Heart left ventricle (tissue), 16 donors: ENCODE results near the gene C16orf89. TPM values are rescaled to one million over a fixed set of nuclear protein-coding genes. Genes with fewer than 3 reads are reported as not detected.

Experiments
- ATAC-seq, 4 donors: fragments of 200-7000 bp; cut with Tn5 transposase; one replicate each; pipeline ENCODE4 v1.9.1; 2020 to 2022; ENCODE audit warnings: moderate library complexity in 4 of 4, mild to moderate bottlenecking in 3 of 4, moderate number of reproducible peaks in 1 of 4
- DNase-seq, 5 donors: peaks; one replicate each; pipeline ENCODE4 v3.0.0-alpha.2; 2020
- H3K27ac ChIP-seq, 12 donors: fragments of 200-600 bp; sonication (generic) in 4 of 12; one replicate each; pipeline versions ENCODE4 v1.5.0 to v1.8.0; 2016 to 2022; ENCODE audit warnings: mild to moderate bottlenecking in 2 of 12
- H3K27me3 ChIP-seq, 9 donors: fragments of 200-600 bp; sonication (generic) in 2 of 9; one replicate each; pipeline versions ENCODE4 v1.5.1 to v1.8.0; 2016 to 2022; ENCODE audit warnings: mild to moderate bottlenecking in 3 of 9
- H3K36me3 ChIP-seq, 9 donors: fragments of 200-600 bp; sonication (generic) in 2 of 9; one replicate each; pipeline versions ENCODE4 v1.5.0 to v1.8.0; 2018 to 2022; ENCODE audit warnings: mild to moderate bottlenecking in 2 of 9
- H3K4me1 ChIP-seq, 12 donors: fragments of 200-600 bp; sonication (generic) in 4 of 12; one replicate each; pipeline versions ENCODE4 v1.5.0 to v1.8.0; 2016 to 2022; ENCODE audit warnings: mild to moderate bottlenecking in 3 of 12
- H3K4me3 ChIP-seq, 12 donors: fragments of 200-600 bp; sonication (generic) in 4 of 12; one replicate each; pipeline versions ENCODE4 v1.5.0 to v1.8.0; 2017 to 2022; ENCODE audit warnings: mild to moderate bottlenecking in 9 of 12, moderate library complexity in 4 of 12
- H3K9me3 ChIP-seq, 12 donors: fragments of 200-600 bp; sonication (generic) in 4 of 12; one replicate each; pipeline versions ENCODE4 v1.5.0 to v1.8.0; 2016 to 2022; ENCODE audit warnings: mild to moderate bottlenecking in 1 of 12
- CTCF ChIP-seq, 12 donors: fragments of 200-600 bp; sonication (generic) in 4 of 12; IDR thresholded peaks; one replicate each; pipeline versions ENCODE4 v1.5.0 to v1.8.0; 2018 to 2022; ENCODE audit warnings: antibody characterized with exemption in 12 of 12, mild to moderate bottlenecking in 5 of 12
- POLR2A ChIP-seq, 2 donors: fragments of 450-650 bp; IDR thresholded peaks; one replicate each; pipeline ENCODE4 v1.6.1; 2017; ENCODE audit warnings: antibody characterized with exemption in 2 of 2, mild to moderate bottlenecking in 2 of 2, moderate library complexity in 2 of 2
- WGBS, 4 donors: extraction: QIAGEN DNeasy Blood & Tissue Kit in 2 of 4; methylation state at CpG; one replicate each; pipeline versions ENCODE4 v1.1.5 to v1.1.7; 2013 to 2018; 5-methylcytosine and 5-hydroxymethylcytosine counted together
- intact Hi-C, 10 donors: fragments of 100-400 bp; cut with DNase I; formaldehyde crosslinking; loops; one replicate each; pipeline versions ENCODE4 v1.11.1 to v1.14.2; 2022
- polyA plus RNA-seq, 2 donors: library from polyadenylated mRNA; stranded (reverse); fragments of 200-250 nt; gene quantifications; one replicate each; pipeline ENCODE4 v1.2.3, GENCODE V29; 2013
- total RNA-seq, 9 donors: library from RNA; depleted of rRNA in 2 of 9; stranded (reverse); fragments of >200 nt in 2 of 9; fragmentation: NEBNext Ultra II Directional in 3 of 9; extraction: Animal tissue kit (Norgen Biotek cat#: 25700) in 3 of 9; gene quantifications; one replicate each; pipeline versions ENCODE4 v1.1.0 to v1.2.4, GENCODE V29; 2016 to 2023
- donor health status: ischemic (EF 13 %, LVEDD 7.1; RV severe dilation, severe dysfunction).
- donor health status: healthy with polysubstance abuse.
- donor health status: DM: no; HTN: yes; CAD: no.
- donor health status: DM: no; HTN: no; CAD: no.
- donor health status: ischemic (EF 25% LVEDD 6.9; RV normal size, moderate dysfunction).
- donor health status: ischemic (EF 25% LVEDD 5.7; RV mildly dilated, moderate dysfunction).
- donor health status: healthy.
- donor health status: DM: yes; HTN: yes; CAD: no.
- donor health status: ischemic (EF 35%, LVEDD 5.7; RV mildly dilated, moderate dysfunction).
- donor health status: nonischemic (EF 11% LVEDD 7.7; RV severe dilation, severe dysfunction).
- donor health status: DM: yes; HTN: yes; CAD: no.
- donor health status: PGD.
- donor health status: ischemic (EF 29% LVEDD 5.4; RV normal size, mild dysfunction).
- donor health status: nonischemic (EF 23%, LVEDD 6.1; RV moderate dilation, normal function).

The C16orf89 gene
- total and polyA plus RNA-seq, 11 donors, result 0.26 to 38.4 (median 6.3) TPM

DNA sequence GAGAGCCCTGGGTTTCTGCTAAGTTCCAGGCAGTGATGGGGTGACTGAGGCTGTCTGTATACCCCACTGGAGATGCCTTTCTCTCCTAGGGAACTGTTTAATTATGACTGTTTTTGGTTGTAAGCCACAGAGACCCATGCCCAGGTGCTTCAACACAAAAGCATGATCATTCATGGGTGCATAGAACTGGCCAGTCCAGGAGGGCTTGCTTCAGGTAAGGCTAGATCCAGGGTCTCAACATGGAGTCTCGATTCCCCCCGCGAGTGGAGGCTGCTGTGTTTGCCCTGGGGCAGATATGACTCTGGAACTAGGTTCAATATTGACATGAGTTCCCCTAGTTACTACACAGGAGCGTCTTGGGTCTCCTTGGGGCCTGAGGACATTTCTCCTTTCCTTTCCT is 49.9 kb downstream of the C16orf89 start:
- H3K27me3 ChIP-seq, result no peaks in the 10 kb centered on the region
- H3K9me3 ChIP-seq, result no peaks in the 10 kb centered on the region
- no peak overlapping the region for H3K27ac ChIP-seq
- H3K36me3 ChIP-seq, result no peaks in the 10 kb centered on the region
- ATAC-seq (no peak), DNase-seq (no peak)
- intact Hi-C loops, result no loop called here
- TF ChIP-seq CTCF (IDR thresholded peaks at IDR 0.05) (no peak), POLR2A (IDR thresholded peaks at IDR 0.05) (no peak)
- WGBS, 4 donors, result 85 to 98% (median 88%) methylated on average over 4 of the region's 4 CpGs
- peaks cover 0 to 5% (median 0%) of the 10 kb centered on the region in 12 donors for H3K4me1 ChIP-seq
- no peak overlapping the region for H3K4me3 ChIP-seq

- intact Hi-C loops, result no loop called here
- no peak overlapping the region for H3K4me3 ChIP-seq
- no peaks in the 10 kb centered on the region for H3K9me3 ChIP-seq
- H3K36me3 ChIP-seq, result no peaks in the 10 kb centered on the region
- DNase-seq (no peak), ATAC-seq (no peak)
- WGBS, 4 donors, result 52 to 74% (median 60%) methylated on average over 4 of the region's 4 CpGs
- H3K4me1 ChIP-seq, result peaks cover 0 to 5% (median 0%) of the 10 kb centered on the region in 12 donors
- no peak for TF ChIP-seq CTCF (IDR thresholded peaks at IDR 0.05)
- no peak for TF ChIP-seq POLR2A (IDR thresholded peaks at IDR 0.05)
- H3K27me3 ChIP-seq, result no peaks in the 10 kb centered on the region
- H3K27ac ChIP-seq, result no peak overlapping the region
Measured at GRCh38 chr16:5015351-5015750, 50.4 kb downstream of the C16orf89 start.

DNA sequence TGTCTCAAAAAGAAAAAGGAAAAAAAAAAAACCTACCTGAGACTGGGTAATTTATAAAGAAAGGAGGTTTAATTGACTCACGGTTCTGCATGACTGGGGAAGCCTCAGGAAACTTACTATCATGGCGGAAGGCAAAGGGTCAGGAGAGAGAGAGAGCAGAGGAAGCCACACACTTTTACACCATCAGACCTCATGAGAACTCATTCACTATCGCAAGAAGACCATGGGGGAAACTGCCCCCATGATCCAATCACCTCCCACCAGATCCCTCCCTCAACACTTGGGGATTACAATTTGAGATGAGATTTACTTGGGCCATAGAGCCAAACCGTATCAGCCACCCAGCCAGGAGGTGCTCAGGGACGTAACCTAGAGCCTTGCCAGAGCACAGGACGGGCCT is 52.9 kb downstream of the C16orf89 start:
- H3K4me1 ChIP-seq, result no peaks in the 10 kb centered on the region
- TF ChIP-seq POLR2A (IDR thresholded peaks at IDR 0.05) (no peak), CTCF (IDR thresholded peaks at IDR 0.05) (no peak)
- intact Hi-C loops, result no loop called here
- no peak overlapping the region for H3K4me3 ChIP-seq
- no peak overlapping the region for H3K27ac ChIP-seq
- H3K9me3 ChIP-seq, result no peaks in the 10 kb centered on the region
- ATAC-seq (no peak), DNase-seq (no peak)
- no peaks in the 10 kb centered on the region for H3K27me3 ChIP-seq
- peaks cover 0 to 14% (median 0%) of the 10 kb centered on the region in 9 donors for H3K36me3 ChIP-seq
- WGBS, 4 donors, result 67 to 81% (median 75%) methylated on average over 6 of the region's 6 CpGs

GRCh38 chr16:5011637-5012036 is 54.1 kb downstream of the C16orf89 start:
- H3K4me1 ChIP-seq, result peaks cover 0 to 3% (median 0%) of the 10 kb centered on the region in 12 donors
- no peaks in the 10 kb centered on the region for H3K27me3 ChIP-seq
- TF ChIP-seq CTCF (IDR thresholded peaks at IDR 0.05) (no peak), POLR2A (IDR thresholded peaks at IDR 0.05) (no peak)
- intact Hi-C loops, result no loop called here
- no peak for ATAC-seq
- H3K9me3 ChIP-seq, result no peaks in the 10 kb centered on the region
- peaks cover 0 to 14% (median 0%) of the 10 kb centered on the region in 9 donors for H3K36me3 ChIP-seq
- WGBS, 4 donors, result 68 to 76% (median 71%) methylated on average over 4 of the region's 4 CpGs
- H3K27ac ChIP-seq, result no peak overlapping the region
- no peak overlapping the region for H3K4me3 ChIP-seq
- no peak for DNase-seq
